Activated CD8-positive, alpha-beta memory T cell treated with anti-CD3 and anti-CD28 coated beads, Interleukin-2, amount 50 U/mL, for 1 hour (primary cell): Measurements from ENCODE around the gene SLC5A6.
A peak's percentile ranks its signal among the peaks of the same experiment; 100 is the strongest.

ENCODE experiments used
- DNase-seq: peaks from one replicate; pipeline ENCODE4 v3.0.0-alpha.2; 2020; ENCODE audit errors: extremely low read depth

SLC5A6 gene

DNA sequence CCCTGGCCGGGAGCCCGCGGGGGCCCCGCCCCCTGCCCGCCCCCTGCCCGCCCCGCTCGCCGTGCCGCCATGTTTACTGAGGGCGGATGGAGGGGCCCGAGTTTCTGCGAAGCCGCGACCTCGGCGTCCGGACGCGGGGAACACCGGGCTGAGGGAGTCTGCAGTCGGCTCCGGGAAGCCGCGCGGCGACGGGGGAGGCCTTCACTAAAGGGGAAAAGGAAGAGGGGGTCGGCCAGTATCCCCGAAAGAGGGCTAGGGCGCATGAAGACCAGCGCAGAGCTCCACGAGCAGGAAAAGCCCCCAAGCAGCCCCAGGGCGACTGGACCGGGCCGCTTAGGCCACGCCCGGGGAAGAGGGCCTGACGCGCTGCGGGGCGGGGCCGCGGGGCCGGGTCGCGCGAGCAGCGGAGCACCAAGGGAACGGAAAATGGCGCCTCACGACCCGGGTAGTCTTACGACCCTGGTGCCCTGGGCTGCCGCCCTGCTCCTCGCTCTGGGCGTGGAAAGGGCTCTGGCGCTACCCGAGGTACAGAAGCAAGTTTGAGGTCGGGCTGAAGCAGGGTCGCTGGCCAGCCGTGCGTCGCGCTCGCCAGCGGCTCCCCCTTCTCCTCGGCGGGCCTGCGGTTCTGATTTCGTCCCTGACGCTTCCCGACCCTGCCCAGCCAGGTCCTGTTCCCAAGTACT lies at the start of gene SLC5A6, which contains the start of gene ATRAID:
Gene SLC5A6 (minus strand): TSS at position 326 of the 683 bp plus-strand sequence. CDS start 4,618 bp downstream, outside the sequence.
Gene ATRAID (plus strand): TSS at position 99 of the 683 bp plus-strand sequence. CDS start 328 bp downstream, at position 427.
- peak; percentile 49 for DNase-seq

DNA sequence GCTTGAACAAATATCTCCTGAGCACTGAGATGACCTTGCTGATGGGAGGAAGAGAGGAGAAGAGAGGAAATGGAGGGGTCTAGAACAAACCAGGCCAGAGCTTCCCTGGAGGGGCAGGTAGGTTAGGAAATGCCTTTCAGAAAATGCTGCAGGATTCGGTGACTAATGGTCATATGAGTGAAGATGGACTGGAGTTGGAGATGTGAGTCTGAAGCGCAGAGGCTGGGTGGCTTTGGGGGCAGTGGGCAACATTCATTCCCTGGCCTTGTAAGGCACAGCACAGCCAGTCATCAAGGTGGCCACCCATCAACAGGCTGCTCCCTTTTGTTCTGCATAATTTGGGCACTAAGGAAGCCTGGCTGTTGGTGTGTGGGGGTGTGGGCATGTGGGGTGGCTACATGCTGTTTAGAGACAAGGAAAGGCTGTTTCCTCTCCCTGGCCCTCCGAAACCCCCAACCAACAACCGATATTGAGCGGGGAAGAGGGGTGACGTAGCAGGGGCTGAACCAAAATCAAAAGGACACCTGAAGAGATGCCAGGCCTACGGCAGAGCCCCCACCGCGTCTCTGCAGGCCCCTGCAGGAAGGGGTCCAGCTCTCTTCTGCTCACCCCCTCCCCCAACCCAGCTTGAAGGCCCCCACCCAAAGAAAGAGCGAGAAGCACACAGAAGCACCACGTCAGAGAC lies 49.3 kb upstream of the SLC5A6 start:
- DNase-seq, result no peak

GRCh38 chr2:27258051-27258450 lies 46.0 kb upstream of the SLC5A6 start:
- DNase-seq, result no peak

DNA sequence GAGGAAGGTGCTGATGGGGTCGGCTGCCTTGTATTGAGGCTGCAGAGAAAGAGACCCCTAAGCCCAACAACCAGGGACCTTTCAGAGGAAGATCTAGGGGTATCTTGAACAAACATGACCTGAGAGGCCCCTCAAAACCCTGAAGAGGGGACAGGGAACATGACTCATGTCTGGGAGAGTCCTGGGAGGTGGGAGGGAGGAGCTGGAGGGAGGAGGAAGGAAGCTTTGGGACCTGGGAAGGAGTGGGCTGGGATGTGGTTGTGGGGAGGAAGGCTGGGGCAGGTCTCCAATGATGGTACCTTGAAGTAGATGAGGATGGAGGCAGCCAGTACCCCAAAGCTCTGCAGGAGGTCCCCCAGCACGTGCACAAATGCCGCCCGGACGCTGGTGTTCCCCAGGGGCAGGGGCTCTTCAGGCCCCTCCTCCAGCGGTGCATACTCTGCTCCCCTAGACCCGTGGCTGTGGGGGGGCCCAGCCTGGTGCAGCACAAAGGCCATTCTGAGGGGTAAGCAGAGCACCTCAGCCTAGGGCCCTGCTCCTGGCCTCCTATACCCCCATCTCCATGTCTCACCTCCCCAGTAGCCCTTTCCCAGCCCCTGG lies 44.9 kb upstream of the SLC5A6 start:
- no peak for DNase-seq

- no peak for DNase-seq
These were observed 43.6 kb upstream of the SLC5A6 start for GRCh38 chr2:27255660-27256059.

GRCh38 chr2:27255187-27255586 lies 43.1 kb upstream of the SLC5A6 start:
- no peak for DNase-seq

GRCh38 chr2:27251766-27252165 lies 39.7 kb upstream of the SLC5A6 start:
- no peak for DNase-seq

DNA sequence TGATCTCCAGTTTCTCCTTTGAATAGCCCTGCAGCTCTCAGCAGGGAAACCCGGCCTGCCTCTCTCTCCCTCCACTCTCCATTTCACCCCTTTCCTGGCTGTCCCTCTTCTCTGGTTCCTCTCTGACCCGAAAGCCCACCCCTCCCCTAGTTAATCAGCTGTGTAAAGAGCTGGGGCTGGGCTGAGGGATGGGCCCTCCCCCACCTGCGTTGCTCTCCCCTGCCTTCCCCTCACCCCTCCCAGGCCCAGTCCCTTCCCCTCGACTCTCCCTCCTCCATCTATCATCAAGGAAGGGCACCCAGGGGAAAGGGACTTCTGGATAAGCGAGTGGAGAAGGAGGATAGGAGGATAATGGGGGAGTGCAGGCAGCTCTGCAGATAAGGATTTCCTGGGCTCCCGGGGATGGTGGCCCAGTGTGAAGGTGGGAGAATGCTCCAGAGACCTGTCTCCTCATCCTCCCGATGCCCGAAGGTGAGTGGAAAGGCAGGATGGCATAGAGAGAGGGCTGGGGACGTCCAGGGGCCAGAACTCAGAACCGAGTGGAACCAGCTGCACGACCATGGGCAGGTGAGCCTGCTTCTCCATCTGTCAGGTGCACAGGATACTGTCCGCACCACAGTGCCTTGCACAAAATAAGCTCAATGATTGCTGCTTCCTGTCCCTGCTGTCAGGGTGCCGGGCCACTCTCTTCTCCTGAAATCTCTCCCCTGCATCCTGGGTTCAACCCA lies 38.7 kb upstream of the SLC5A6 start:
- no peak for DNase-seq

DNA sequence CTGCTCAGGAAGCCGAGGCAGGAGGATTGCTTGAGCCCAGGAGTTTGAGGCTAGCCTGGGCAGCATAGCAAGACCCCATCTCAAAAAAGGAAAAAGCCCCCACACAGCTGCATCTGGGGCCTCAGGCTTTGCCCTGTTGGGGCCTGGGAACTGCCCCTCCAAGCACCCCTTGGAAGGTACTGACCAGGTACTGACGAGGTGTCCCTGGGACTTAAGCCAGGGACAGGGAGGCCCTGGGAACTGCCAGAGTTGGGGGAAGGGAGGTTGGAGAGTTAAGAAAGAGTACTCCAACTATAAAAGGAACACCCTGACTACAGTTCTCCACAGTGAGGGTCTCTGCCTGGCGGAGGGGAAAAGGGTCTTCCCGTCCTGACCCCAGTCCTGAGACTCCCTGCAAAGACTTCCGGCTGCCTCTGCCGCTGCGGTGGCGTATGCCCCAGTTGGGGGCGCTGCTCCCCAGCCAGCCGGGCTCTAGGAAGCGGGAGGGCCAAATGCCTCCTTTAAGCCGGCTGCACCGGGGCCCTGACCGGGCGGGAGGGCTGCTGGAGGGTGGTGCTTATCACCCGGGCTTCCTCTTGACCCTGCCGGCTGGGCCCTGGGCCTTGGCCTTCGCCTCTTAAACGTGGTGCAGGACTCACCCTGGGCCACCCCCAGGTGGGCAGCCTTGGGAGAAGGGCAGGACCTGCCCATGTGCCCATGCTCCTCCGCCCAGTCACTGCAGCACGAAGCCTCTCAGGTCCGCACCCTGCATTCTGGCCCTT lies 38.0 kb upstream of the SLC5A6 start:
- DNase-seq, result no peak

DNA sequence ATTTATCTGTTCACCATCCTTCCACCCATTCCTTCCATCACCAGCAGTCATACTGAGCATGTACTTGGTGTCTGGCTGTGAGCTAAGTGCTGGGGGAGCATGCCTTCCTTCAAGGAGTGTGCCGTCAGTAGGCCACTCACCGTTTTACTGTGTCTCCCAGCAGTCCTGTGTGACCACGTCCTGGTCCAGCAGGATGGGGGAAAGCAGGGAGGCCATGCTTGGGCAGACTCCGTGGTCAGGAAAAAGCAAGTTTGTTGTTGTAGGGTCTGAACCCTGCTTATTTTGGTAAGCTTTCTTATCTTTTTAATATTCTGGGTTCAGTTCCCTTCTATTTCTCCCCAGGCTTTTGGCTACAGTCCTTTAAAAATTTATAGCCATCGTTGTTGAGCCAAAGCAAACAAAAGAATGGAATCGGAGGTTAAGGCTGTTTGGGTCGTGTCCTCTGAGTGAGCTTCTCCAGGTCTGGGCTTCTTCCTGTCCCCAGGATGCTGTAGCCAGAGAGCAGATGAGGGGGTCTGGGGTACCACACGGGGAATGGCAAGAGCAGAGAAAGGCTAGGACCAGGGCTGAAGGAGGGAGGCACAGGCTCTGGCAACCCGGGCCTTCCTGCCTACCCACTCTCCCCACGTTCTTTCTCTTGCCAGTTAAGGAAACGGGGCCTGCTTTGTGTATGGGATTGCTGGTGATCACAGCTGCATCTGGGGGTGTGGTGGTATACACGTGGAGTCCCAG lies 37.3 kb upstream of the SLC5A6 start:
- DNase-seq, result no peak

DNA sequence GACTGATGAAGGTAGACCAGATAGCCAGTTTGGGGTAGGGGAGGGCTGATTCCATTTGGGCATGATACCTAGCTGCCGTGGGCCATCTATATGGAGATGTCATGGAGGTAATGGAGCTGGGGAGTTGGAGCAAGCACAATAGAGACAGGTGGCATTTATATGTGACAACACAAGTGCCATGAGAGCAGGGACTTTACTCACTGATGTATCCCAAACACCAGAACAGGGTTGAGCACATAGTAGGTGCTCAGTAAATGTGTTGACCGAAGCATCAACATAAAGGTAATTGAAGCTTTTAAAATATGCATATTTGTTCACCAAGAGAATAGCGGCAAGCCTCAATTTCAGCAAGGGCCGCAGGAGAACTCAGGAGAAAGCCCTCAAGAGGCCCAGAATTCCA lies 35.8 kb upstream of the SLC5A6 start:
- DNase-seq, result no peak

- DNase-seq, result no peak
These were observed 33.6 kb upstream of the SLC5A6 start for GRCh38 chr2:27245626-27246025.

DNA sequence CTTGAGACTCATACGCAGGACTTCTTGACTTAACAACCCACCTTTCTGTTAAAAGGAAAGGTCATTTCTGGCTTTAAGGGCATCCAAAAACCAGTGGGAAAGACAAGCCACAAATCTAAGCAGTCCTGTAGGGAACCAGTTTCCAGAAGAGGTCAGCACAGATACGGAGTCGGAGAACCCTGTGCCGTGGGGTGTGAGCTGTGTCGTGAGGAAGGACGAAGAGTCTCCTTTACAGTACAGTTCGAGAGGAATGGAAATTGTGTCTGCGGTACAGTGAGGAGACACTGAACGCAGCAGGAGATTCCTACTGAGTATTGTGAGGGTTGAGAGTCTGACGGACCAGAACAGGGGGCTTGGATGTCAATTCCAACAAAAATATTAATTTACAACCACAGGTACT lies 33.0 kb upstream of the SLC5A6 start:
- DNase-seq, result no peak

DNA sequence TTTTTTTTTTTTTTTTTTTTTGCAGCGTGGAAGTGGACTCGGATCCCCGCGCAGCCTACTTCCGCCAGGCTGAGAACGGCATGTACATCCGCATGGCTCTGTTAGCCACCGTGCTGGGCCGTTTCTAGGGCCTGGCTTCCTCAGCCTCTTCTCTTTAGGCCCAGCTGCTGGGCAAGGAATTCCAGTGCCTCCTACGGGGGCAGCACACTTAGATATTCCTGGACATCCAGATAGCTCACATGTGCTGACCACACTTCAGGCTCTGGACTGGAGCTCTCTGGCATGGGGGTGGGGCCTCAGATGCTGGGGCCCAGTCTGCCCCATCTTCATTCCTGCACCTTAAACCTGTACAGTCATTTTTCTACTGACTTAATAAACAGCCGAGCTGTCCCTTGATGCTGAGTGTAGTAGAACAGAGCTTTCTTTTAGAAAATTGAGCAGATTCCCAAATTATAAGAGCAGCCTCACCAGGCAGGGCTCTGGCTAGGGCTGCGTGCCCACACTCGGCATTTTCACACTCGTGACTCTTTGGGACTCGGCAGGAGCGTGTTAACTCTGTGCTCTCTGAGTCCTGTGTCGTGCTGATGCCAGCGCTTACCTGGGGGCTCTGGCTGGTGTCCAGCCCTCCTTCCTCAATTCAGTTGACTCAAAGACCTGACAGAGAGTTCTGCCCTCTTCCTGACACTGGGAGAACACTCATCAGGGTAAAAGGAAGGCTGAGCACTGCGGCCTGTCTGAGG lies 31.5 kb upstream of the SLC5A6 start:
- DNase-seq, result no peak

DNA sequence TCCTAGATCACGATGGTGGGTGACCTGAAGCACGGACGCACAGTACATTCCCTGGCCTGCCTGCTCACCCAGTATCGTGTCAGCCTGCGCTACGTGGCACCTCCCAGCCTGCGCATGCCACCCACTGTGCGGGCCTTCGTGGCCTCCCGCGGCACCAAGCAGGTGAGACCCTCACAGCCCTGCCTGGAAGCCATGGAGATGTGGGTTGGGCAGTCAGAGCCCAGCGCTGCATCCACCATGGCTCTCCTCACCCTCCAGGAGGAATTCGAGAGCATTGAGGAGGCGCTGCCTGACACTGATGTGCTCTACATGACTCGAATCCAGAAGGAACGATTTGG lies 30.5 kb upstream of the SLC5A6 start:
- no peak for DNase-seq

- no peak for DNase-seq
These were observed 29.9 kb upstream of the SLC5A6 start for GRCh38 chr2:27241761-27242613.

DNA sequence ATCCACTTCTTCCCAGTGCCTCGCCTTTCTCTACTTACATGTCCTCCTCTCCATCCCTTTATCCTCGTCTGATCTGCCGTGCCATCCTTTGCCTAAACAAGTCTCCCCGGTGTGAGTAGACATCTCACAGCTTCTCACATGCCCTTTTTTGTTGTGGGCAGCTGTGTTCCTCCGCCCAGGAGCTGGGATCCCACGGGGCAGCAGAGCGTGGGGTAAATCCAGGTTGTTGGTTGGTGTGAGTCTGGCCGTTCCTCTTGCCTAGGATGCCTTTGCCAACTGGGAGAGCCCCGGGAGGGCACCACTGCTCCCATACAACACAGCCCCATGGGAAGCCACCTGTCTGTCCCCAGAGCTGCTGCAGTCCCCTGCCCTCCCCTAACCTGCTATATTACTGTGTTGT lies 28.3 kb upstream of the SLC5A6 start:
- no peak for DNase-seq

- DNase-seq, result no peak
These were observed 26.9 kb upstream of the SLC5A6 start for GRCh38 chr2:27238976-27239375.

- no peak for DNase-seq
These were observed 25.4 kb upstream of the SLC5A6 start for GRCh38 chr2:27237341-27237945.
